ENCODE results near the gene PRDX3. TPM values are rescaled to one million over a fixed set of nuclear protein-coding genes. Genes with fewer than 3 reads are reported as not detected.
A peak's percentile ranks its signal among the peaks of the same experiment; 100 is the strongest.

The PRDX3 gene
- polyA plus RNA-seq, 4 donors: 134 to 222 (median 200) TPM

DNA sequence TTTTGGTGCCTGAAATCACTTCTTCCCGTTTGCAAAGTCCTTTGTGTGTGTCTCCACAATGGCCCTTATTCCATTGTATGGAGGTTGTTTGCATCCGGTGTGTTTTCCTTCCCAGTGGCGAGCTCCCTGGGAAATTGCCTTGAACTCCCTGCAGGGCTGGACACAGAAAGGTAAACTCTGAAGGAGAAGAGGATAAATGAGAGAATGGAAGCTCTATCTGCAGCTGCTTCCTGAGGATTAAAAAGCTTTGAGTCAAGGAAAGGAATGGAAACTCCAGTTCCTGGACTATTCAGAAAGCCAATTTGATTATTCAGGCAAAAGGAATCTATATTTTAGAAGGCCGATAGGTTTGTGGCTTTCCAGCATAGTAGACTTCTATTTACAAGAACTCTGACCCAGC is 24.4 kb upstream of the PRDX3 start:
- Histone ChIP-seq H3K27me3 (ENCODE audit: control insufficient read depth in 3 of 3, insufficient read depth in 3 of 3, low read length in 3 of 3) (no peaks in the 10 kb centered on the region), H3K9me3 (ENCODE audit: control insufficient read depth in 2 of 2, insufficient read depth in 1 of 2, low read depth in 1 of 2, low read length in 1 of 2) (no peaks in the 10 kb centered on the region), H3K4me3 (ENCODE audit: low read depth in 1 of 3, low read length in 3 of 3) (no peak overlapping the region), H3K36me3 (ENCODE audit: control insufficient read depth in 3 of 3, insufficient read depth in 2 of 3, low read depth in 1 of 3, low read length in 3 of 3) (no peaks in the 10 kb centered on the region), H3K4me1 (ENCODE audit: control insufficient read depth in 3 of 3, insufficient read depth in 2 of 3, low read depth in 1 of 3, low read length in 2 of 3) (peaks cover 0 to 10% (median 2%) of the 10 kb centered on the region in 3 donors), H3K27ac (ENCODE audit: low read depth in 1 of 3, low read length in 2 of 3) (no peak overlapping the region)
- no peak for FAIRE-seq
- no peak for DNase-seq
- 69 to 78% (median 75%) methylated on average over 4 of the region's 4 CpGs for WGBS, 3 donors

- Histone ChIP-seq H3K27ac (ENCODE audit: low read depth in 1 of 3, low read length in 2 of 3) (no peak overlapping the region), H3K4me3 (ENCODE audit: low read depth in 1 of 3, low read length in 3 of 3) (no peak overlapping the region), H3K27me3 (ENCODE audit: control insufficient read depth in 3 of 3, insufficient read depth in 3 of 3, low read length in 3 of 3) (no peaks in the 10 kb centered on the region), H3K9me3 (ENCODE audit: control insufficient read depth in 2 of 2, insufficient read depth in 1 of 2, low read depth in 1 of 2, low read length in 1 of 2) (no peaks in the 10 kb centered on the region), H3K36me3 (ENCODE audit: control insufficient read depth in 3 of 3, insufficient read depth in 2 of 3, low read depth in 1 of 3, low read length in 3 of 3) (no peaks in the 10 kb centered on the region), H3K4me1 (ENCODE audit: control insufficient read depth in 3 of 3, insufficient read depth in 2 of 3, low read depth in 1 of 3, low read length in 2 of 3) (peaks cover 0 to 6% (median 2%) of the 10 kb centered on the region in 3 donors)
- no peak for DNase-seq
- no peak for FAIRE-seq
- WGBS, 3 donors: 81 to 90% (median 81%) methylated on average over 1 of the region's 1 CpG
Observed at GRCh38 chr10:119201233-119201632, 22.6 kb upstream of the PRDX3 start.

GRCh38 chr10:119199231-119199992 is 20.8 kb upstream of the PRDX3 start:
- FAIRE-seq (no peak), DNase-seq (peak; percentile 79)
- Histone ChIP-seq H3K27ac (ENCODE audit: low read depth in 1 of 3, low read length in 2 of 3) (no peak overlapping the region), H3K4me3 (ENCODE audit: low read depth in 1 of 3, low read length in 3 of 3) (no peak overlapping the region), H3K9me3 (ENCODE audit: control insufficient read depth in 2 of 2, insufficient read depth in 1 of 2, low read depth in 1 of 2, low read length in 1 of 2) (no peaks in the 10 kb centered on the region), H3K27me3 (ENCODE audit: control insufficient read depth in 3 of 3, insufficient read depth in 3 of 3, low read length in 3 of 3) (no peaks in the 10 kb centered on the region), H3K36me3 (ENCODE audit: control insufficient read depth in 3 of 3, insufficient read depth in 2 of 3, low read depth in 1 of 3, low read length in 3 of 3) (no peaks in the 10 kb centered on the region), H3K4me1 (ENCODE audit: control insufficient read depth in 3 of 3, insufficient read depth in 2 of 3, low read depth in 1 of 3, low read length in 2 of 3) (no peaks in the 10 kb centered on the region)
- WGBS, 3 donors: 43 to 49% (median 45%) methylated on average over 9 of the region's 9 CpGs

DNA sequence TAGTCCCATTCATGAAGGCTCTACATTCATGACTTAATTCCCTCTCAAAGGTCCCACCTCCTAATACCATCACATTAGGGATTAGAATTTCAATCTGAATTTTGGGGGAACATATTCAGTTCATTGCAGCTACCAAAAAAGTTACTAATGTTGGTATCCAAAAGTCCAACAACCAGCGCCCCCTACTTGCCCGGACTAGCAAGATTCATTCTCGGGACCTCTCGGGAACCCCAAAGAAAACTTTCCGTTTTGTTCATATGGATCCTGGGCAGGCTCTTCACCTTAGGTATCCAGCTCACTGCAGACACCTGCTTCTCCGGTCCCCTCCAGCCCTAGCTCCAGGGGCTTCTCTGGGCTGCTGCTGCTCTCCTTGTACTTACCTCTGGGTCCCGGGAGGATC is 19.8 kb upstream of the PRDX3 start:
- H3K27me3 ChIP-seq (ENCODE audit: control insufficient read depth in 3 of 3, insufficient read depth in 3 of 3, low read length in 3 of 3): no peaks in the 10 kb centered on the region
- WGBS, 3 donors: 29 to 49% (median 30%) methylated on average over 7 of the region's 7 CpGs
- no peaks in the 10 kb centered on the region for H3K9me3 ChIP-seq (ENCODE audit: control insufficient read depth in 2 of 2, insufficient read depth in 1 of 2, low read depth in 1 of 2, low read length in 1 of 2)
- H3K4me3 ChIP-seq (ENCODE audit: low read depth in 1 of 3, low read length in 3 of 3): no peak overlapping the region
- H3K4me1 ChIP-seq (ENCODE audit: control insufficient read depth in 3 of 3, insufficient read depth in 2 of 3, low read depth in 1 of 3, low read length in 2 of 3): no peaks in the 10 kb centered on the region
- no peak for FAIRE-seq
- DNase-seq: peak in 1 of 2 donors; percentile 29
- H3K36me3 ChIP-seq (ENCODE audit: control insufficient read depth in 3 of 3, insufficient read depth in 2 of 3, low read depth in 1 of 3, low read length in 3 of 3): no peaks in the 10 kb centered on the region
- no peak overlapping the region for H3K27ac ChIP-seq (ENCODE audit: low read depth in 1 of 3, low read length in 2 of 3)

DNA sequence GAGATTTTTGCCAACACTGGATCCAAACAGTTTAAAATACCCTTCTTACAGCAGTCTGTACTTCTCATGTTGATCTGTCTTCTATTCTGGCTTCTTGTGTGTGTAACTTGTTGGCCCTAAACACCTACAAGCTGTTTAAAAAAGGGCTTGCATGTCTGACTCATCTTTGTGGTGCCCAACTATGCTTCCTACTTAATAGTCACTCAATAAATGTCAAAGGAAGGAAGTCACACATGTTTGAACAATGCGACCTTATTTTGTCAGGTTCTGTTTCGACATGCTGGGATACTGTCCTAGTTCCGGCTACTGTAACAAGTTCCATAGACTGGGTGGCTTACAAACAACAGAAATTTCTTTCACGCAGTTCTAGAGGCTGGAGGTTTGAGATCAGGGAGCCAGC is 19.3 kb upstream of the PRDX3 start:
- 66 to 71% (median 69%) methylated on average over 4 of the region's 4 CpGs for WGBS, 3 donors
- Histone ChIP-seq H3K27ac (ENCODE audit: low read depth in 1 of 3, low read length in 2 of 3) (no peak overlapping the region), H3K4me1 (ENCODE audit: control insufficient read depth in 3 of 3, insufficient read depth in 2 of 3, low read depth in 1 of 3, low read length in 2 of 3) (no peaks in the 10 kb centered on the region), H3K27me3 (ENCODE audit: control insufficient read depth in 3 of 3, insufficient read depth in 3 of 3, low read length in 3 of 3) (no peaks in the 10 kb centered on the region), H3K36me3 (ENCODE audit: control insufficient read depth in 3 of 3, insufficient read depth in 2 of 3, low read depth in 1 of 3, low read length in 3 of 3) (no peaks in the 10 kb centered on the region), H3K9me3 (ENCODE audit: control insufficient read depth in 2 of 2, insufficient read depth in 1 of 2, low read depth in 1 of 2, low read length in 1 of 2) (no peaks in the 10 kb centered on the region), H3K4me3 (ENCODE audit: low read depth in 1 of 3, low read length in 3 of 3) (no peak overlapping the region)
- no peak for DNase-seq
- FAIRE-seq: no peak

- Histone ChIP-seq H3K9me3 (ENCODE audit: control insufficient read depth in 2 of 2, insufficient read depth in 1 of 2, low read depth in 1 of 2, low read length in 1 of 2) (no peaks in the 10 kb centered on the region), H3K4me1 (ENCODE audit: control insufficient read depth in 3 of 3, insufficient read depth in 2 of 3, low read depth in 1 of 3, low read length in 2 of 3) (no peaks in the 10 kb centered on the region), H3K36me3 (ENCODE audit: control insufficient read depth in 3 of 3, insufficient read depth in 2 of 3, low read depth in 1 of 3, low read length in 3 of 3) (no peaks in the 10 kb centered on the region), H3K27ac (ENCODE audit: low read depth in 1 of 3, low read length in 2 of 3) (no peak overlapping the region), H3K4me3 (ENCODE audit: low read depth in 1 of 3, low read length in 3 of 3) (no peak overlapping the region), H3K27me3 (ENCODE audit: control insufficient read depth in 3 of 3, insufficient read depth in 3 of 3, low read length in 3 of 3) (no peaks in the 10 kb centered on the region)
- no peak for FAIRE-seq
- WGBS, 3 donors: 72 to 87% (median 84%) methylated on average over 3 to 4 of the region's 4 CpGs
- no peak for DNase-seq
Observed at GRCh38 chr10:119191881-119192280, 13.3 kb upstream of the PRDX3 start.

- FAIRE-seq: no peak
- Histone ChIP-seq H3K36me3 (ENCODE audit: control insufficient read depth in 3 of 3, insufficient read depth in 2 of 3, low read depth in 1 of 3, low read length in 3 of 3) (no peaks in the 10 kb centered on the region), H3K27ac (ENCODE audit: low read depth in 1 of 3, low read length in 2 of 3) (no peak overlapping the region), H3K4me3 (ENCODE audit: low read depth in 1 of 3, low read length in 3 of 3) (no peak overlapping the region), H3K27me3 (ENCODE audit: control insufficient read depth in 3 of 3, insufficient read depth in 3 of 3, low read length in 3 of 3) (no peaks in the 10 kb centered on the region), H3K4me1 (ENCODE audit: control insufficient read depth in 3 of 3, insufficient read depth in 2 of 3, low read depth in 1 of 3, low read length in 2 of 3) (no peaks in the 10 kb centered on the region), H3K9me3 (ENCODE audit: control insufficient read depth in 2 of 2, insufficient read depth in 1 of 2, low read depth in 1 of 2, low read length in 1 of 2) (no peaks in the 10 kb centered on the region)
- DNase-seq: no peak
- 58 to 62% (median 59%) methylated on average over 5 of the region's 5 CpGs for WGBS, 3 donors
Observed at GRCh38 chr10:119190954-119191785, 12.6 kb upstream of the PRDX3 start.

DNA sequence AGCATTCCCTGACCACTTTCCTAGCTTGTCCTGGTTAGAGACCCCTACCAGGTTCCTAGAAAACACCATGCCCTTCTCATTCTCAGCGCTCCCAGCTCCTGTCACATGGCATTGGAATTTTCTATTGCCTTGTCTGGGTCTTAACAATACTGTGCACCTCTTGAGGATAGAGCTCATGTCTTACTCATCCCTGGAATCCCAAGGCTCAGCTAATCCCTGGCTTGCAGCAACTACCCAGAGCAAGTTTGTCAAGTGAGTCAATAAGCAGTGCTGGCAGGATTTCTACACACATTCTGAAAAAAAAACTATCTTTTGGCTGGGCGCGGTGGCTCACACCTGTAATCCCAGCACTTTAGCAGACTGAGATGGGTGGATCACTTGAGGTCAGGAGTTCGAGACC is 11.7 kb upstream of the PRDX3 start:
- WGBS, 3 donors: 83 to 92% (median 91%) methylated on average over 4 of the region's 4 CpGs
- Histone ChIP-seq H3K4me3 (ENCODE audit: low read depth in 1 of 3, low read length in 3 of 3) (no peak overlapping the region), H3K36me3 (ENCODE audit: control insufficient read depth in 3 of 3, insufficient read depth in 2 of 3, low read depth in 1 of 3, low read length in 3 of 3) (no peaks in the 10 kb centered on the region), H3K9me3 (ENCODE audit: control insufficient read depth in 2 of 2, insufficient read depth in 1 of 2, low read depth in 1 of 2, low read length in 1 of 2) (no peaks in the 10 kb centered on the region), H3K27me3 (ENCODE audit: control insufficient read depth in 3 of 3, insufficient read depth in 3 of 3, low read length in 3 of 3) (no peaks in the 10 kb centered on the region), H3K4me1 (ENCODE audit: control insufficient read depth in 3 of 3, insufficient read depth in 2 of 3, low read depth in 1 of 3, low read length in 2 of 3) (no peaks in the 10 kb centered on the region), H3K27ac (ENCODE audit: low read depth in 1 of 3, low read length in 2 of 3) (no peak overlapping the region)
- DNase-seq (no peak), FAIRE-seq (no peak)
